Endothelial cell of umbilical vein (primary cell): ENCODE measurements around the gene DNAJC24.

ENCODE experiments used
- EZH2 ChIP-seq: IDR thresholded peaks from 2 replicates; pipeline ENCODE4 v1.6.1; 2012; ENCODE audit warnings: borderline replicate concordance, low read depth, mild to moderate bottlenecking, moderate library complexity, low read length, inconsistent platforms; ENCODE audit not compliant: severe bottlenecking
- GATA2 ChIP-seq: IDR thresholded peaks from 2 replicates; pipeline ENCODE4 v1.7.0; 2011; ENCODE audit warnings: low read depth, mild to moderate bottlenecking, moderate library complexity, mixed read lengths, low read length; ENCODE audit not compliant: insufficient read length, insufficient read depth
- POLR2A ChIP-seq: IDR thresholded peaks from 2 replicates; pipeline ENCODE4 v1.6.1; 2012; ENCODE audit warnings: low read depth, mild to moderate bottlenecking, control low read depth, low read length
- POLR2AphosphoS5 ChIP-seq: IDR thresholded peaks from 2 replicates; pipeline ENCODE4 v1.6.1; 2012; ENCODE audit warnings: low read depth, mild to moderate bottlenecking, control low read depth, low read length, moderate library complexity; ENCODE audit not compliant: insufficient read depth
- TF ChIP-seq, protein P1 (sequence below), 2 donors: IDR thresholded peaks; 1 replicate in 1 of 2; 2 replicates in 1 of 2; pipeline ENCODE4 v1.5.1; 2011; ENCODE audit warnings: low read length in 2 of 2, mild to moderate bottlenecking in 2 of 2, moderate library complexity in 2 of 2, control low read depth in 1 of 2, inconsistent platforms in 1 of 2, low read depth in 1 of 2; ENCODE audit not compliant: insufficient read depth in 1 of 2; ENCODE audit errors: extremely low read depth in 1 of 2

DNA sequence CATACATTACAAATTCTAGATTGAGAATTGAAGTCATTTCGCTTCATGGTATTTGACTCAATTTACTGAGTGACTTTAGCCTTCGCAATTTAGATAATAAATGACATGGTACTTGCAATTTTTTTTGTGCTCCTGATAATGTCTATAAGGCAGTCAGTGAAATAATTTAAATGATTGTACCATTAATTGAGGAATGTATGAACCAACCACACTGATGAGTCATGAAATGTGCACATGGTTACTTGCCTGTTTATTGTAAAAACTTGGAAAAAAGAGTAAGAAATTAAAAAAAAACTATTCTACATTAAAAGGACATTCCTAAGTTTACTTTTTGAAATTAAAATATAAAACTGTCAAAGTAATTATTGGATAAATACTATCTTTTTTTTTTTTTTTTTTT is 43.3 kb downstream of the DNAJC24 start:
- TF ChIP-seq, protein P1, sequence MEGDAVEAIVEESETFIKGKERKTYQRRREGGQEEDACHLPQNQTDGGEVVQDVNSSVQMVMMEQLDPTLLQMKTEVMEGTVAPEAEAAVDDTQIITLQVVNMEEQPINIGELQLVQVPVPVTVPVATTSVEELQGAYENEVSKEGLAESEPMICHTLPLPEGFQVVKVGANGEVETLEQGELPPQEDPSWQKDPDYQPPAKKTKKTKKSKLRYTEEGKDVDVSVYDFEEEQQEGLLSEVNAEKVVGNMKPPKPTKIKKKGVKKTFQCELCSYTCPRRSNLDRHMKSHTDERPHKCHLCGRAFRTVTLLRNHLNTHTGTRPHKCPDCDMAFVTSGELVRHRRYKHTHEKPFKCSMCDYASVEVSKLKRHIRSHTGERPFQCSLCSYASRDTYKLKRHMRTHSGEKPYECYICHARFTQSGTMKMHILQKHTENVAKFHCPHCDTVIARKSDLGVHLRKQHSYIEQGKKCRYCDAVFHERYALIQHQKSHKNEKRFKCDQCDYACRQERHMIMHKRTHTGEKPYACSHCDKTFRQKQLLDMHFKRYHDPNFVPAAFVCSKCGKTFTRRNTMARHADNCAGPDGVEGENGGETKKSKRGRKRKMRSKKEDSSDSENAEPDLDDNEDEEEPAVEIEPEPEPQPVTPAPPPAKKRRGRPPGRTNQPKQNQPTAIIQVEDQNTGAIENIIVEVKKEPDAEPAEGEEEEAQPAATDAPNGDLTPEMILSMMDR (IDR thresholded peaks at IDR 0.05; ENCODE audit: extremely low read depth in 1 of 2, insufficient read depth in 1 of 2, low read depth in 1 of 2, low read length in 2 of 2) = no peak
- TF ChIP-seq EZH2 = no peak
- no peak for TF ChIP-seq POLR2A
- no peak for TF ChIP-seq GATA2
- TF ChIP-seq POLR2AphosphoS5 = no peak
